ENCODE results near the gene TAMALIN.

Gene TAMALIN

DNA sequence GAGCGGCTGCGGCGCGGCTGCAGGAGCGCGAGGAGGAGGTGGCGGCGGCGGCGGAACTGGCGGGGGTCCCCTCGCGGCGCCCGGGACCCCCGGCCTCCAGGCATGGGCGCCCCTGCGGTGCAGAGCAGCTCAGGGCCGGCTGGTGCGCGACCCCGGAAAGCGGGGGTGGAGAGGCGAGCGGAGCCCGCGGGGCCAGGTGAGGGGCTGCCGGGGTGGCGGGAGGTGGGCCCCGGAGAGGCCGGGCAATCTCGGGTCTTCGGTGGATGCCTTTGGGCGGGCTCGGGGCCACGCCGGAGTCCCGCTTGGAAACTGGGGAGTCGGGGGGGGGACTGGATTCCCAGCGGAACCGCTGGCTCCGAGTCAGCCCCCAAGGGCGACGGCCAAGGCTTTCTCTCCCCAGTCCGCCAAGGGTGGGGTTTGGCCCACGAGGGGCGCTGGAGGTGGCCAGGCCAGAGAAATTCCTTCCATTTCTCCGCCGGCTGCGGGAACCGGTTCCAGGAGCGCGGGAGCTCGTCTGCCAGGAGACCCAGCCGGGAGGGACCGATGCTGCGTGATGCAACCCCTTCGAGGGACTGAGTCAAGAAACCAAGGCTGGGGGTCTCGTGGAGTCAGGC, 30.6 kb downstream of the TAMALIN start:
- no peak for DNase-seq

DNA sequence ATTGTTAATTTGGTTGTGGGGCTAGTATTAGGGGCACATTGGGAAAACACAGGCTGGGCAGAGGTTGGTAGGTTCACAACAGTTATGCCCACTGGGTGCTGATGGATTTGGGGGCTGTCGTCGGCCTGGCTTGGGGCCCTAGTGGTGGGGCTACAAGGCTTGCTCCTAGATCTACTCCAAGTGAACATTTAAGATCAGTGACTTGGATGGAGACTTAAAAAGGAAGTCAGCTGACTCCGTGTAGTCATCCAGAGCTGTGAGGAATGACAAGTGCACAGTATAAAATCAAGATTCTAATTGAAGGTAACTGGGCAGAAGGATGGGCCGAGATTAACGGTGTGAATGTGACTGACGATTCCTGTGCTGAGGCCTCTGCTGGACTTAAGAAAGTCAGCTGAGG, 31.7 kb downstream of the TAMALIN start:
- no peak for DNase-seq

DNA sequence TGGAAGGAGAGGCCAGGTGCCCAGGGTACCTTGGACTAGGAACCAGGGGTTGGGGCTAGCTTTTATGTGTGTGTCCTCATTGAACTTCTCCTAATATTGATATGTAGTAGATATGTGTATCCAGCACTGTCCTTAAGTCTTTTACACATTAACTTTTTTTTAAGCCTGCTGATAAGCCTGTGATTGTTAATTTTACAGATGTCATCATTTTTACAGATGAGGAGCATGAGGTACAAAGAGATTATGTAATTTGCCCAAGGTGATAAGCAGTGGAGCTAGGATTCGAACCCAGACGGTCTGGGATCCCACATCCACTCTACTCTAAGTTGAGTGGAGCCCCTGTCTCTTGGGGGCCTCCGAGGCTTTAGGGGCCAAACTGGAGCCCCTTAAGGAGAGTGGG, 34.3 kb downstream of the TAMALIN start:
- no peak for DNase-seq

DNA sequence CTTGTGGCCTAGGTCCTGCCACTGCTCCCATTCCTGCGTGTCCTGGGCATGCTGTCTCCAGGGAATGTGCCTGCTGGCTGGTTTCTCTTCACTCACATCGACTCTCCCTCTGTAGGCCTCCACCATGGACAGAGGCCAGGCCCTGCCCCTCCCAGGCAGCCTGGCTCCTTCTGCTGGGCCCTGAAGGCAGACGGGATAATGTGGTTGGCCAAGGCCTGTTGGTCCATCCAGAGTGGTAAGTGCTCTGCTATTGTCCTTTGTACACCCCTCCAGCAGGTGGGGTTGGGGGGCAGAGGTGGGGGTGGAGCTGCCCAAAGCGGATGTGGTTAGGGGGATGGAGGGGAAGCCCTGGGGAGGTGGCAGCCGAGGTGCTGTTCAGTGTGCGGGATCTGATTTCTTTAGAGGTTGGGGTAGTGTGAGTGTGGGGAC, 35.0 kb downstream of the TAMALIN start:
- no peak for DNase-seq

DNA sequence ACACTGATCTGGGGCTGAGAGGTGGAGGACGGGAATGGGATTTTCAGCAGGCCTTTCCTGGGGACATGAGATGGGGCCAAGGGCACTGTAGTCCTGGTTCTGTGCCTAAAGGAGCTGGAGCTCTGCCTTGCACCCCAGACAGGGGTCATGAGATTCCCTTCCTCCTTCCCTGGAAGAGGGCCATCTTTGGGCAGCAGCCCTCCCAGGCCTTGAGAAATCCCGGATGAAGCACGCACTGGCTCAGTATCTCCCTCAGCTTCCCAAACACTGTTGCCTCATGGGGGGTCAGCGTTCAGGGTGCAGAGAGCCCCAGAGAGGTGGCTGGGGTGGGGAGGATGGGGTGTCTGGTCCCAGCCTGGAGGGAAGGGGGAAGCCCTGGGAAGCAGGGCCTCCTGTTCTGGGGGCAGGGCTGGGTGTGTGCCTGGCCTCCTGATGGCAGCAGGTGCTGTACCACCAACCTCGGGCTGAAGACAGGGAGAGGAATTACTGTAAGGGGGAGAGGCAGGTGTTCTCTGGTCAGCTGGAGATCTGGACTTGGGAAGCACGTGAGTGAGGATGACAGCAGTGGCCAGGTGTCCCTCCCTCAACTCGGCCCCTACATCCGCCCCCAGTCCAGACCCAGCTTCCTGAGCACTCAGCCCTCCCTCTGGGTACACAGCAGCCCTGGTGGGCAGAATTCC, 36.1 kb downstream of the TAMALIN start:
- no peak for DNase-seq

DNA sequence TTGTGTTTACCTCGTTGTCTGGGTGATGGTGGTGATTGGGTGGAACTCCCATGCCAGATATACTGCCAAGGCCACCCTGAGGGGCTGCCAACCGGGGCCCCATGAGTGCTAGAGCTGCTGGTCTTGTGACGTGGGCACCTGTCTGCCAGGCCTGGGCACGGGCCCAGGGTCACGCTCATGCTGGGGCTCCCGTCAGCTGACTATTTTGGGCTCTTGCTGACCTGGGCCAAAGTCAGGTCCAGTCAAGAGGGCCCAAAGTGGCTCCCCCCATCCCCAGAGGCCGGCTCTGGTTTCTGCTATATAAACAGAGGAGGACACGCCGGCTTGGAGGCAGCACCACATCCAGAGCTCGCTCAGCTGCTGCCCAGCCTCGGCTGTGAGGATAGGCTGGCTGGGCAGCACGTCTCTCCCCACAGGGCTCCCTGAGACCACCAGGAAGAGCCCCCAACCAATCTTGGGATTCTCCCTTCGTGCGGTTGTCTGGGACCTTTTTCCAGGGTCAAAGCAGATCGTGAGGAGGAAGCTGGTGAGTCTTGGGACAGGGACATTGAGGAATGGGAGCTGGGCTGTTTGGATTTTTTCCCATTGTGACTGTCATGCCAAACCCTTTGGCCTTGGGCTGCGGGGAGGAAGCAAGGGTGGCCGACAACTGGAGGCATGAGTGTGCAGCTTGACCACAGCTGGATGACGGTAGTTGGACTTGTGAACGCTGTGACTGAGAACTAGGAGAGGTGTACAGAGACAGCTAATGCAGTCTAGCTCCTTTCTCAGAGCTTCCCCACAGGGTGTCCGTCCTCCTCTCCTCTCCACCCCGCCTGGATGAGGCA, 36.9 kb downstream of the TAMALIN start:
- no peak for DNase-seq

DNA sequence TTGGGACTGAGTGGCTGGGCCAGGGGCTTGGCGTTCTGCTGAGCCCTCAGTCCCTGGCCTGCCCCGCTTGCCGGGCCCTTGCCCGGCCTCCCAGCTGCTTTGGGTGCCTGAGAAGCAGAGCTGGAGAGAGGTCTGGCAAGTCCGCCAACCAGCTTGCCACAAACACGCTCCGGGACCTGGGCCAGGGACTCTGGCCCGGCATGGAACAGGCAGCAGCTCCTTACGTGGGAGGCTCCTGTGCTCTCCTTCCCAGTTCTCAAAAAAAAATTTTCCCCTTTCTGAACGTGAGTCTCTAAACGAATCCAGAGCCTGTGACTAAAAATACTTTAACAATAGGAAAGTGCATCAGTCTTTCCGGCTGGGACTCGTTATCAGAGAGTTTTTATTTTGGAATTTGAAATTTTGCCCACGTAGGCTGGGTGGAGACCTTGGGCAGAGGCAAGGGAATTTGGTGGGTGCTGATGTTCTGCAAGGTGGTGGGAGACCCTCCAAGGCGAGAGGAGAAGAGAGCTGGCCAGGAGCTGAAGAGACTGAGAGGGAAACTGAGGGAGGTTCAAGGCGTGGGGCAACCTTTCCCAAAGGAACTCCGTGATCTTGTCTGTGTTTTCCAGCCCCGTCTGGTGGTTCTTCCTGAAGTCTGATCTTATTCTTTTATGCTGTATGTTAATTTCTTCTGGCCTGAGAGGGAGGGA, 37.7 kb downstream of the TAMALIN start:
- DNase-seq = no peak

DNA sequence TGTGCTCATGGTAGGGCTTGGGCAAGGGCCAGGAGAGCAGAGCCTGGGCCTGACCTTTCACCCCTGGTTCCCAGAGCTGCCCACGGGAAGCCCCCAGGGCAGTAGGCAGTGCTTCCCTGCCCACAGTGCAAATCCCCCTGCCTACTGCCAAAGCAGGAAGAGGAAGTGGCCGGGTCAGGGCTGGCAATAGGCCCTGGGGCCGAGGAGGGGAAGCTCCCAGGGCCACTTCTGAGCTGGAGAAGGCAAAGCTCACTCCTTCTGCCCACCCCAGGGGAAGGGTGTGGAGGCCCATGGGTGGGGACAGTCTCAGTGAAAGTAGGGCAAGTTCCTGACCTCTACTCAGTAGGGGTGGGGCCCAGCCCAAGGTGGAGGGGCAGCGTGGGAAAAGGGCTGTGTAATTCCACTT, 39.1 kb downstream of the TAMALIN start:
- DNase-seq = no peak

DNA sequence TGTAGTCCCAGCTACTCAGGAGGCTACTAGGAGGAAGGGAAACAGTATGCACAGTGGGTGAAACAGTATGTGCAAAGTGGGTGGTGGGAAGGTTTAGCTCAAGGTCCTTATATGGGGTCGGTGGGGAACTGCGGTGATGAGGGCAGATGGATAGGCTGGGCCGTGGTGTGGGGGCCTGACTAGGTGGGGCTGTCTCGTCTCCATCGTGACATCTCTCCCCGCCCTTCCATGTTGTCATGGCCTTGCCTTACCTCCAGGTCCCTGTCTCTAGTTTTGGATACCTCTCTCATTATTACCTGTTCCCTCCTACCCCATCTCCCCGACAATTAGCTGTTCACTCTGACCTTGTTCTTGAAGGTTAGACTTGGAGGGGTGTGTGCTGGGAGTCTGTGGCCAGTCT, 40.1 kb downstream of the TAMALIN start:
- no peak for DNase-seq

DNA sequence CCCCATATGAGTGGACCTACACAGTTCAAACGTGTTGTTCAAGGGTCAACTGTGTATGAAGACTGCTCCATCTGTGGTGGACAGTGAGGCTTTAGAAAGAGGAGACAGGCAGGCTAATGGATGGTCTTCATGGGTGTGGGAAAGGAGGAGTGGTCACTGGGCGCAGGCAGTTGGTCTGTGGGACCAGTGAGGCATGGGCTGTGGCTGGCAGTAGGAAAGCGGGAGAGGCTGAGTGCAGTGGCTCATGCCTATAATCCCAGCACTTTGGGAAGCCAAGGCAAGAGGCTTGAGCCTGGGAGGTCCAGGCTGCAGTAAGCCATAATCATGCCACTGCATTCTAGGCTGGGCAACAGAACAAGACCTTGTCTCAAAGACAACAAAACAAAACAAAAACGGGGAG, 42.5 kb downstream of the TAMALIN start:
- no peak for DNase-seq

DNA sequence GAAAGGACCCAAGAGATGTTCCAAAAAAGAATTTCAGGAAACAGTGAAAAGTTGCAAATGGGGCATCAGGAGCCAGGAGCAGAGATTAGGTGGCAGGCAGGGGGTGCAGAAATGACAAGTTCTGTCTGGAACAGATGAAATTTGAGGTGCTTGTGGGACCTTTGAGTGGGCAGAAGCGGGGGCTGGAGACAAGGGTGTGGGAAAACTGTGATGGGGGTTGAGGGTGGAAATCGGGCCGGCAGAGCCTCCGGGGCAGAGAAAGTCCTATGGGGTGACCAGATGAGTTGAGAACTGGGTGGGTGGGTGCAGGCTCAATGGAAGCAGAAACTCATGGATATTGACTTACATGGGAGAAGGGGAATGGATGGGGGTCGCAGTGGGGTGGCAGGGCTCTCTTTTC, 42.9 kb downstream of the TAMALIN start:
- DNase-seq = no peak

DNA sequence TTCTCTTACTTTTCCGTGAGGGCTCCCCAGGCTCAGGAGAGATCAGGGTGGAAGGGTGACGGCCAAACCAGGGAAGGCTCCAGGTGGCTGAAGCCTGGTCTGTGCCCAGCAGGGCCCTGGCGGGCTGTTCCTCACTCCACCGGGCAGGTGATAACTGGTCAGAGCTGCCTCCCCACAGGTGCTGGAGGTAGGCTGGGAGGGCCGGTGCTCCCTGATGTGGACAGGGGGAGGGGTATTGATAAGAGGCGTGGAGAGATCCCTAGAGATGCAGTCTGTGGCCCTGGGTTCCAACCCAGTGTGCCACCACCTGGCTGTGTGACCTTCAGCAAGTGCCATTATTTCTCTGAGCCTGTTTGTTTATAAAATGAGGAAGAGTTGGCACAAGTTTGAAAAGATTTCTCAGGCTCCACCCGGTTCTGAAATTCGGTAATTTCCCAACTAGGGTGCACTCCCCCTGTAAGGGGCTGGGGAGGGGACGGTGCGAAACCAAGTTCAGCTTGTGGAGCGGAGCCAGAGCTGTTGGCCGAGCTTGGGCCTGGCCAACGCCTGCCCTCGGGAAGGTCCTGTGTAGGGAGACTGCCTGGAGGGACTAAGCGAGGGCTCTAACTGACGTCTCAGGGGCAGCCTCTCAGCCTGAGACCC, 43.5 kb downstream of the TAMALIN start:
- no peak for DNase-seq

DNA sequence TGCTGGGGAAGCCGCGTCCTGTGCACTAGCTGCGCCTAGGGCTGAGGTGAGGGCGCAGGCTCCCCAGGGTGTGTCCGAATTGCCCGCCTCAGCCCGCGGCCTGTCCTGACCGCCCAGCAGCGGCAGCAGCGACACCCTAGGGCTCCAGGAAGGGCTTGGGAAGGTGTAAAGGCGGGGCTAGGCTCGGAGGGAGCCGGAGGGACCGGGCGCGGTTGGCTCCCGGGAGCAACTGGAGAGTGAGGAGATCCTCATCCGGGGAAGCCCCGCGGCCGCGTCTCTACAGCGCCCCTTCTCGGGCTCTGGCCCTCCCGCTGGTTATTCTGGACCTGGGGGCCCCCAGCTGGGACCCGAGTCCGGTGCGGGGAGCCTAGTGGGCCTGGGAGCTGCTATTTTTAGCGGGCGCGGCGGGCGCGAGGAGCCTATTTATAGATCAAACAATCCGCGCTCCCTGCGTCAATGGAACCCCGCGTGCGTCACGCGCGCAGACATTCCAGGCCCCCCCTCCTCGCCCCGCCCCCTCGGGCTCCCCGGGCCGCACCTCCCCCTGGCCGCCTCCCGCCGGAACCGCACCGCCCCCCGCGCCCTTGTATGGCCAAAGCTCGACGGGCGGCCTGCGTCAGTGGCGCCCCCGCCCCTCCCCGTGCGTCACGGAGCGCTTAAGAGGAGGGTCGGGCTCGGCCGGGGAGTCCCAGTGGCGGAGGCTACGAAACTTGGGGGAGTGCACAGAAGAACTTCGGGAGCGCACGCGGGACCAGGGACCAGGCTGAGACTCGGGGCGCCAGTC, 44.2 kb downstream of the TAMALIN start, which contains the start of gene NR4A1:
NR4A1 (plus strand) TSS at position 685 of the 784 bp plus-strand sequence. CDS start 2,887 bp downstream, outside the sequence.
- peak; percentile 99 for DNase-seq

DNA sequence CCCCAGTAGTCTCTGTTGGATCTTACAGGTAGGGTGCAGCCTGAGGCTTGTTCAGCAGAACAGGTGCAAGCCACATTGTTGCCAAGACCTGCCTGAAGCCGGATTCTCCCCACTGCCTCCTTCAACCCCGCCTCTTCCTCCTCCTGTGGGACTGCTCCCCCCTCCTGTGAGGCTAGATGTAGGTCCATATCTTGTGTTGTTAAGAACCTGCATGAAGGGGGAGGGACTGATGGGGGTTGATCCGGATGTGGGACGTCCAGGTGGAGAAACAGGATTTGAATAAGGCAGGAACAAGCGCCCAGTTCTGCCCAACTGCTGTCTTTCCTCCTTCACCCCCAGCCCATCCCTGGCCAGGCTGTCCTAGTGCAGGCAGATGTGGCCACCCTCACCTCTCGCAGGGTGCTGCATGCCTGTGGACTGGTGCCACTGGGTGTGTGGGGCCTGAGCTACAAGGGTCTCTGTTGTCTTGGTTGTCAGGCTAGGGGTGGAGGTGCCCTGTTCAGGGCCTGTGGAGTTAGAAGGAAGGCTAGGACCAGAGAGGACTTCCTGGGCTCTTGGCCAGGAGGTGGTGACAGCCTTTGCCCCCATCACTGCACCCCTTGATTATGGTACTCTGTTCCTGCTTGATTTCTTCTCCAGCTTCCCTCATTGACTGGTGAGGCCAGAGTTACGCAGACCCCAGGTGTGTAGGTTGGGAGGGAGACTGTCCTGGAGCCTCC, 45.9 kb downstream of the TAMALIN start:
- DNase-seq = peak in 1 of 2 experiments; percentile 36

DNA sequence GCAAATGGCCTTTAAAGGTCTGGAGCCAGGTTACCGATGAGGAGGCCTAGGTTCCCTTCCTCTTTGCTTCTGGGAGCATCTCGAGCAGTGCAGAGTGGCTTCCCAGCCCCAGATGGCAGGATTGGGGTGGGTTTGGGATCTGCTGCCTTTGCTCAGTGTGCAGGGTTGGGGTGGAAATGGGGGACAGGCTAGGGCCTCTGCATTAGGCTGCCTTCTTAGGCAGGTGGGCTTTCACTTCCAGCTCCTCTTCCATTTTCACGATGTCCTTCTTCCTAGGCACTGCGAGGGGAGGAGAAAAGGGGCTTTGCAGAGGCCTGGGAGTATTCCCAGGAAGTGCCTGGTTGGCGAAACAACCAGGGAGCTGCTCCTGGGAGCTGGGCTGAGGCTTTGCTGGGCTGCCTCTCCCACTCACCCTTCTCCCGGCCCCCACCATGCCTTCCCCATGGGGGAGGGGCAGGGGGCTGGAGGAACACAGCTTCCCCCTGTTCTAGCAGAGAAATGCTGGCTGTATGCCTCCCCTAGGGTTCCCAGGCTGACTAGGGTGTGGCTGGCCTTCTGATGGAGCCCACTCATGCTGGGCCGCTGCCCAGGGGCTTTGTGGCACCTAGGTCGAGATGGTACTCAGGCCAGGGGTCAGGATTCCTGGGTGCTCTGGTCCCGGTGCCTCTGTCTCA, 46.9 kb downstream of the TAMALIN start:
- DNase-seq = no peak

DNA sequence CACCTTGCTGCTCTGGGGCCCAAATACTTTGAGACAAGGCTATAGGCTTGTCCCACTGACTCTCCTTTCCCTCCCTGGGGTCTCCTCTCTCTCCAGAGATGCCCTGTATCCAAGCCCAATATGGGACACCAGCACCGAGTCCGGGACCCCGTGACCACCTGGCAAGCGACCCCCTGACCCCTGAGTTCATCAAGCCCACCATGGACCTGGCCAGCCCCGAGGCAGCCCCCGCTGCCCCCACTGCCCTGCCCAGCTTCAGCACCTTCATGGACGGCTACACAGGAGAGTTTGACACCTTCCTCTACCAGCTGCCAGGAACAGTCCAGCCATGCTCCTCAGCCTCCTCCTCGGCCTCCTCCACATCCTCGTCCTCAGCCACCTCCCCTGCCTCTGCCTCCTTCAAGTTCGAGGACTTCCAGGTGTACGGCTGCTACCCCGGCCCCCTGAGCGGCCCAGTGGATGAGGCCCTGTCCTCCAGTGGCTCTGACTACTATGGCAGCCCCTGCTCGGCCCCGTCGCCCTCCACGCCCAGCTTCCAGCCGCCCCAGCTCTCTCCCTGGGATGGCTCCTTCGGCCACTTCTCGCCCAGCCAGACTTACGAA, 47.6 kb downstream of the TAMALIN start:
- DNase-seq = no peak

DNA sequence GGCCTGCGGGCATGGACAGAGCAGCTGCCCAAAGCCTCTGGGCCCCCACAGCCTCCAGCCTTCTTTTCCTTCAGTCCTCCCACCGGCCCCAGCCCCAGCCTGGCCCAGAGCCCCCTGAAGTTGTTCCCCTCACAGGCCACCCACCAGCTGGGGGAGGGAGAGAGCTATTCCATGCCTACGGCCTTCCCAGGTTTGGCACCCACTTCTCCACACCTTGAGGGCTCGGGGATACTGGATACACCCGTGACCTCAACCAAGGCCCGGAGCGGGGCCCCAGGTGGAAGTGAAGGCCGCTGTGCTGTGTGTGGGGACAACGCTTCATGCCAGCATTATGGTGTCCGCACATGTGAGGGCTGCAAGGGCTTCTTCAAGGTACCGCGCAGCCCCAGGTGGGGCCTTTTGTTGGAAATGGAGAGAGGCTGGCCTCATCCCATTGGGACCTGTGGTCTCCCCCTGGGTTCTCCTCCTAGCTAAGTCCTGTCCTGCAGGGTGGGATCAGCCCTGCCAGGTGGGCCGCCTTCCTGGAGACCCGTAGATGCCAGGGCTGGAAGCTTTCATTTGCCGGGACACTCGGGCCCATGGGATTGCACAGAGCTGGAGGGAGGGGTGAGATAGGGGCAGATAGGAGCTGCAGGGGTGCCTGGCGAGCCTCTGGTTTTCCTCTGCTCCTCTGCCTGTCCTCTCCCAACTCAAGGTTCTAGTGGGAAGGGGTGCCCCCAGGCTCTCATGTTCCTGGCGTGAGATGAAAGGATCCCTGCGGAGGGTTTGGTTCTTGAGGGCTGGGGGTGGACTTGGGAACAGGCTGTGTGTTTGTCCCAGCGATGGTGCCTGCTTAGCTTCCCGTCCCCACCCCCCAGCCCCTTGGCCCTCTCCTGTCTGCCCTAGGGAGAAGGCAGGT, 48.3 kb downstream of the TAMALIN start:
- DNase-seq = no peak

DNA sequence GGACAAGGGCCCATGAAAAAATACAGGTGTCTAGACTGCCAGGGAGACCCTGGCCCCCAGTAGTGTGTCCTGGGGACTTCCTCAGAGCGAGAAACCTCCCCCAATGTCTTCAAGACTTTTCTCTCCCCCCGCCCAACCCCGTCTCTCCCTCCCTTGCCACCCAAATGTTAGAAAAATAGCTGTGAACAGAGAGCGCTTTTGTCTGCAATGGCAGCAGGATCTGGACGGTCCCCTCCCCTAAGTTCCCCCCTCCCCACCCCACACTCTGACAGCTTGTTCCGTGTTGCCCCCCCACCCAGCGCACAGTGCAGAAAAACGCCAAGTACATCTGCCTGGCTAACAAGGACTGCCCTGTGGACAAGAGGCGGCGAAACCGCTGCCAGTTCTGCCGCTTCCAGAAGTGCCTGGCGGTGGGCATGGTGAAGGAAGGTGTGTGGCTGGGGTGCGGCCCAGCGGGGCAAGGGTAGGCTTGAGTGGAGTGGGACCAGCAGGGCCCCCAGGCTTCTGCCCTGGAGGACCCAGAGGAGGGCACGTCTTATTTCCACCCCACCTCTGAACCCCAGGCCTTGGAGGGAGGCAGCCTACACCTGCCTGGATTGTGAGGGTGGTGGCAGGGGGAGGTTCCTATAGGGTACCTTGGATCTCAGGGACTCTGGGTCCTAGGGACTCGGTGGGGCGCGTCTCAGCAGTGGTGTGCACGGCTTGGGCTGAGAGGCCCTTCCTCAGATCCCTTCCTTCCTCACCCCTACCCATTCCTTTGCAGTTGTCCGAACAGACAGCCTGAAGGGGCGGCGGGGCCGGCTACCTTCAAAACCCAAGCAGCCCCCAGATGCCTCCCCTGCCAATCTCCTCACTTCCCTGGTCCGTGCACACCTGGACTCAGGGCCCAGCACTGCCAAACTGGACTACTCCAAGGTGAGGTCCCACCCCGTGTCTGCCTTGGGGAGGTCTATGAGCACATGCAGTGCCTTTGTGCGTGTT, 49.3 kb downstream of the TAMALIN start:
- DNase-seq = no peak

Data from activated CD4-positive, alpha-beta T cell treated with anti-CD3 and anti-CD28 coated beads, Interleukin-2, amount 50 U/mL, for 48 hours (primary cell).